NCI-H1105 (cell line): ENCODE results near the gene KL.

Experiments
- DNase-seq: peaks from one replicate; lab custom pipeline; 2025; lab: John Stamatoyannopoulos, UW

The KL gene

DNA sequence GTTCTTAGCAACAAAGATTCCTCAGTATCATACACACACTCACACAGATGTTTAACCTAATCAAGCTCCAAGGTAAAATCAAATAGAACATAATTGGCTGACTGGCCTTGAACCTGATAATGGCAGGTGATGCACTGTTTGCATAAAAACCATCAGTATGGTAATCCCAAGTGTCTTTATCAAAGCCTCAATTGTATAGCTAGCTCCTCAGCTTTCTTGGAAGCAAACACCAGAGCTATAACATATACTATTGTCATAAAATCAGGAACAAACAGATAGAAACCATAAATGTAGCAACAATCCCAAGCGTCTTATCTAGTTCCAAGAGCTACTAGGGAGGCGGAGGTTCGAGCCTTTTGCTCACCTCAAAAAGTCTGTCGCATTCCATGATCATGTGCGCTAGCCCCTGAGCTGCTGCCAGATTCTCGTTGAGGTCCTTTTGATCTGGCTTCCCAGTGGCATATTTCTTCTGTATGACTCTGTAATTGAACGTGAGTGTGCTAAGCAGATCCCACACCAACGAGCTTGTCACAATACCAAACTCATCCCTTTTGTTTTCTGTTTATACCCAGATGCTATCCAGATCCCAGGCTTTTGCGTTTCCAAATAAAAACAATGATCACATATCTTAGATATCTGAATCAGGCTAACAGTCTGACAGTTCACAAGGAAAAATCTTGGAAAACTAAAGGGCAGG is 95.3 kb downstream of the KL start:
- DNase-seq: no peak

GRCh38 chr13:33112766-33113165 is 96.5 kb downstream of the KL start:
- no peak for DNase-seq

DNA sequence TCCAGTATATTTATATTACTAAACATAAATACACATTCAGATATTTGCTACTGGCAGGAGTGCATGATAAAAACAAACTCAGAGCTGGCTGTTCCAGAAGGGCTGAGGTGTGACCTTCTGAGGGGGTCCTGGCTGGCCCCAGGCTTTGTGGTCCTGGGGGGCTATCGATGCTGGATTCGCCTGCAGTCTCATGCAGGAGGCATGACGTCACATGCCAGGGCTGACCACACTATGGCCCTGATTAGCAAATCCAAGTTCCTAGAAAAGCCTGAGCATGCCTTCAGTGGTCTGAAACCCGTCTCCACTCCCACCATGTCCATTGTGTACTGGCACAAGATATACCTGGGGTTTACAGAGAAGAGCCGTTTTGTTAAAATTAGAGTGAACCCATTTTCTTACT is 97.9 kb downstream of the KL start:
- no peak for DNase-seq

GRCh38 chr13:33115274-33115673 is 99.1 kb downstream of the KL start:
- DNase-seq: no peak
